Ureter (tissue), 1 donor: ENCODE measurements around the gene NAT8L. TPM values are rescaled to one million over a fixed set of nuclear protein-coding genes. Genes with fewer than 3 reads are reported as not detected.

ENCODE experiments used
- DNase-seq: peaks from one replicate; pipeline ENCODE4 v3.0.0-alpha.2; 2020; ENCODE audit warnings: low spot score
- total RNA-seq: library from RNA; stranded (reverse); gene quantifications from one replicate; pipeline ENCODE4 v1.2.4, GENCODE V29; 2023
- donor health status: DM: yes; HTN: yes; CAD: no.

The NAT8L gene
- total RNA-seq, 1 donor from 2014 or later: 0.16 TPM

GRCh38 chr4:2094545-2094944 is 35.4 kb downstream of the NAT8L start:
- no peak for DNase-seq

GRCh38 chr4:2095236-2096072 is 36.3 kb downstream of the NAT8L start:
- DNase-seq: no peak

- DNase-seq: no peak
Measured at GRCh38 chr4:2096073-2096609, 37.0 kb downstream of the NAT8L start.

GRCh38 chr4:2101346-2102044 is 42.4 kb downstream of the NAT8L start:
- no peak for DNase-seq

- DNase-seq: no peak
Measured at GRCh38 chr4:2102045-2102883, 43.1 kb downstream of the NAT8L start.

- no peak for DNase-seq
Measured at GRCh38 chr4:2103127-2103842, 44.2 kb downstream of the NAT8L start.

GRCh38 chr4:2103843-2104547 is 44.9 kb downstream of the NAT8L start:
- no peak for DNase-seq

- DNase-seq: no peak
Measured at GRCh38 chr4:2104556-2105345, 45.6 kb downstream of the NAT8L start.

- no peak for DNase-seq
Measured at GRCh38 chr4:2105559-2105958, 46.4 kb downstream of the NAT8L start.

GRCh38 chr4:2116687-2117400 is 57.7 kb downstream of the NAT8L start:
- DNase-seq: no peak

Other genes with a start within 250 kb of the NAT8L start
- 56.1 TPM for gene LETM1, start 203.2 kb upstream of the NAT8L start, total RNA-seq
- gene NSD2, start 187.9 kb upstream of the NAT8L start, total RNA-seq: 41.5 TPM
- gene NELFA, start 50.4 kb upstream of the NAT8L start, total RNA-seq: 50.7 TPM
- gene HAUS3, start 182.8 kb downstream of the NAT8L start, total RNA-seq: 13.2 TPM
- gene POLN, start 182.8 kb downstream of the NAT8L start, total RNA-seq: 3.1 TPM
- 34.5 TPM for gene MXD4, start 202.8 kb downstream of the NAT8L start, total RNA-seq